Stimulated activated CD4-positive, alpha-beta T cell treated with anti-CD3 and anti-CD28 coated beads, Interleukin-15, amount 100 ng/mL, for 24 hours (primary cell): ENCODE measurements around the gene ASB4.

ENCODE experiments used
- DNase-seq: peaks from one replicate; pipeline ENCODE4 v3.0.0-alpha.2; 2020

The ASB4 gene

DNA sequence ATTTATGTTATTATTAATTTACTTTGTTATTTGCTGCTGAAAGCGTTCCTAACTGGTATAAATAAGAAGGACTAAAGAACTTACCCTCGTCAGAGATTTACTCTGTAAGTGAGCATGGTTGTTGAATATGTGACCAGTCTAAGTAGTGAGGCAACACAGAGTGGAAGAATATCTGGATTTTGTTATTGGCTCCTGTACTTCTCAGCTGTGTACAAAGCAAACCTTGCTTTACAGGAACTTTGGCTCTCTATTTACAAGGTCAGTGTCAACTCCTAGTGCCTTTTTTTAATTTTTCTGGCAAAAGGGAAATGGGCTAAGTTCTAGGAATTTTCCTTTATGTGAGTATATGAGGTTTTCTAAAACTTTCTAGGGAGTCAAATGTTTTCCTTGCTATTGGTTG lies 74.9 kb downstream of the ASB4 start:
- no peak for DNase-seq

DNA sequence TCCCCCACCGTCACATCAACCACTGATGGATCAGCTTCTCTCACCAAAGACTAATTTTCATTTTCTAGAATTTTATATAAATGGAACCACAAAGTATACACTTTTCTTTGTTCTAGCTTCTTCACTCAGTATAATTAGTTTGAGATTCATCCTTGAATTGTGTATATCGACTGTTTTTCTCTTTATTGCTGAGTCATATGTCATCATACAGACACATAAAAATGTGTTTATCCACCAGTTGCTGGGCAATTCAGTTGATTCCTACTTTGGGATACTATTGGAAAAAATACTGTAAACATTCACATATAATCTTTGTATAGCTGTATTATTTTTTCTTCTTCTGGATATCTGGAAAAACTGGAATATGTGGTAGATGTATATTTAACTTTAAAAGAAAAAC lies 84.0 kb downstream of the ASB4 start:
- DNase-seq: no peak

DNA sequence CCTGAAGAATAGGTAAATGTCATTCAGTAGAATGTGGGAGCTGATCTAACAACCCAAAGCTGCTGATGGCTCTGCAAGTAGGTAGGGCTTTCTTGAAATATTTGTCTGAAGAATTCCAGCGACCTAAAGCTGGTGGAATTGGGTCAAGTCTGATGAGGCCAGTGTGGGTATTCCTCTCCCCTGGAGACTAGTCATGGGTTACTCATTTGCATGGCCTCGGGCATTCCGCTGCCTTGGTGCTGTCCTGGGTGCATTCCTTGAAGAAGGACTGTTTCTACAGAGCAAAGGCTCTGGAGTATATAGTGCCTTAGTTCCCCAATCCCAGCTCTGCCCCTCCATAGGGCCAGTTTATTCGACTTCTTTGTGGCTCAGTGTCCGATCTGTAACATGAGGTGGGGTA lies 91.4 kb downstream of the ASB4 start:
- no peak for DNase-seq

DNA sequence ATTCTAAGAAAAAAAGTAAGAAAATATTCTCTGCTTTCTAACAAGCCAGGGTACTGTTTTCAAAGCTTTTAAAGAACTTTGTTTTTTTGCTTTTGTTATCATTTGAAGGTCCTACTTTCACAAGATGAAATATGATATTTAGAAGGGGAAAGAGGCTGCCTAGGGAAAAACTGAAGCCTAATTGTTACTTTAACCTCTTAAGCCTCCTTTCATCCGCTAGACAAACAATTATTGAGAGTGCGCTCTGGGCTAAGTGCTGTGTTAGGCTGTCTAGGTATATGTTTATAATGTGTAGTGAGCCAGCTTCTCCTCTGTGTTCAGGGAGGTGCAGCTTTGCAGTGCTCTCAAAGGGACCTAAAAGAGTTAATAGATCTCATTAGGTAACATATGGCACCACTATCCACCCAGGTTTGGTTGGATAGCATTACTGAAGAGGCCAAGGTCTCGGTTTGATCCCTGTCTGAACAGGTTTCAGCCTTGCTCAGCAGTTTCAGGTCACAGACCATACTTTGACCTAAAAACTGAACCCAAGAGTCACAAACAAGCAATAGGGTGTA lies 92.6 kb downstream of the ASB4 start:
- DNase-seq: no peak

DNA sequence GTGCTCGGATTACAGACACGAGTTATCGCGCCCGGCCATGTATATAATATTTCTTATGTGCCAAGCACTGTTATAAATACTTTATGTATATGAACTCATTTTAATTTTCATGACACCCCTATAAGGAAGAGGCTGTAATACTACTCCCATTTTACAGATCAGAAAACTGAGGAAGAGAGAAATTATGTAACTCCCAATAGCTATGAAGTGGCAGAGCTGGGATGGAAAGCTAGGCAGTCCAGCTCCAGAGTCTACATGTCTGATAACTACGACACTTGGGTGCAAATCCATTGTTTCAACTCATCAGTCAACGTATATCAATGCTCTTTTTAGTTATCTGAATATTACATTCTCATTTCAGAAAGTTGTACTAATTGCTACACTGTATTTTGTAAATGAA lies 93.6 kb downstream of the ASB4 start:
- no peak for DNase-seq

DNA sequence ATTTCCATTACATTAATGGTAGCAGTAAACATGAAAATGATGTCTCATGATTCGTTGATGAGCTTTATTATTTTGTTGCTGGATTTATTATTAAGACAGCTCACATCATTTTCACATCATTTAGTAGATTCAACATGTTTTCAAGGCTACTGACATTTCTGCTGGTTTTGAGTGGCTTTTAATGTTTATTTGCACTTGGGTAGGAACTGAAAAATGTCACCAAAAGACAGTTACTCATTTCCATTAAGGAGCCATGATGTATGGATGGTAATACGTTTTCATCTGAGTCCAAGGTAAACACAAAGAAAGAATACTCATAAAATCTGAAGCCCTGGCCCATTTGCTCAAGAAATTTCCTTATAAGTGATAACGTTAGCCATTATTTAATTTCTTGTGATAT lies 95.7 kb downstream of the ASB4 start:
- DNase-seq: no peak

DNA sequence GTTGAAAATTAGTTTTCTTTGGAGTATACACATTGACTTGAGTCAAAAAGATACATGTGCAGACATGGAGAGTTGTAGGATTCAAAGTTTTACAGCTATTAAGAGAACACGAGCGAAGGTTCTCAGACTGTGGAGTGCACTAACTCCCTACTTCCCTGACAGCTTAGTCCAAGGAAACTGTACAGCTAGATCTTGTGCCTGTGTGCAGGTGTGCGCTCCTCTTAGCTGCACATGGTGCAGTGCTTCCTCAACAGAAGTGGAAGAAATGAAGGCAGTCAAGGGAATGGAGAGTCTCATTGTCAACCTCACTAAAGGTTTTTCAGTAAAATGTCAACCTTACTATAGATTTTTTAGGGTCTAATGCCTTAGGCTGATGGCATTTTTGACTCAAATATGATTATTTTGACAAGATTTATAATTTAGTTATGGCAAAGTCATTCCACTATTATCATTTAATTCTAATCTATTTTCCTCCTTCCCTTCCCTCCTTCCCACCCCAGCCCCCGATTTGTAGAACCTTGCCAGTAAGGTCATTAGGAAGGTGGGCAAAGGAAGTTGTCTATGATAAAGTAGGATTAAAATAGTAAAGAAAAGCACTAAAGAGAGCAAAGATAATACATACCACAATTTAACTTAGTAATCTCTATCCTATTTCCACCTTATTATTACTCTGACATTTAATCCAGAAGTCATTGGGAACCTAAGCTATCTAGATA lies 97.0 kb downstream of the ASB4 start:
- no peak for DNase-seq

DNA sequence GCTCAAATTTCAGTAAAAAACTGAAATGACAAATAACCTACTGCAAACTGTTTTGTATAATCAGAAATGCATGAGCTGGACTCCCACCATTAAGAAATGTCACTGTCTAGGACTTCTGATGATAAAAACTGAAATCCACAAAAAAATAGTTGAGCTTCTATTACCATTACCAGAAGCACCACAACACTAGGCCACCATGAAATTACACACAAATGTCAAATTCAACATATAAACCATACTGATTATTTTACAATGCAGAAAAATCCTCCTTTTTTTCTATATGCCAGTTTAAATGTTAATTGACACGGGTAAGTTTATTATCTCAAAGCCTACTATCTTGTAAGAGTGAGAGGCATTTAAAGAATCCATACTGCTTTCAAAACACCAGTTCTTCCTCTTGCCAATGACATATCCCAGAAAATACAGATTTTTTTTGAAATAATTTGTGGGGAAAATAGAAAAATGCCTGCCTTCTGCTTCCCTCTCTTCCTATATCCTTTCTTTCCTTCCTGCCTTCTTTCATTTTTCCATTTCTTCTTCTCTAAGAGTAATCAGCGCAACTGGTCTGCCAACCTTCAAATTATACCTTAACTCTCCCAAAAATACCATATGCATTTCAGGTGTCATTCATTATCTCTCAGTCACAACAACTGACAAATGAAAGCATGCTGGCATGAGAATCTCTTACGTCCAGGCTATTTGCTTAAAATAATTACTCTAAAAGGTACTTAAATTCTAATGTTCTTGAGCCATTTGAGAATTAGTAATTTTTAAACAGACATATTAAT lies 98.3 kb downstream of the ASB4 start:
- DNase-seq: no peak

DNA sequence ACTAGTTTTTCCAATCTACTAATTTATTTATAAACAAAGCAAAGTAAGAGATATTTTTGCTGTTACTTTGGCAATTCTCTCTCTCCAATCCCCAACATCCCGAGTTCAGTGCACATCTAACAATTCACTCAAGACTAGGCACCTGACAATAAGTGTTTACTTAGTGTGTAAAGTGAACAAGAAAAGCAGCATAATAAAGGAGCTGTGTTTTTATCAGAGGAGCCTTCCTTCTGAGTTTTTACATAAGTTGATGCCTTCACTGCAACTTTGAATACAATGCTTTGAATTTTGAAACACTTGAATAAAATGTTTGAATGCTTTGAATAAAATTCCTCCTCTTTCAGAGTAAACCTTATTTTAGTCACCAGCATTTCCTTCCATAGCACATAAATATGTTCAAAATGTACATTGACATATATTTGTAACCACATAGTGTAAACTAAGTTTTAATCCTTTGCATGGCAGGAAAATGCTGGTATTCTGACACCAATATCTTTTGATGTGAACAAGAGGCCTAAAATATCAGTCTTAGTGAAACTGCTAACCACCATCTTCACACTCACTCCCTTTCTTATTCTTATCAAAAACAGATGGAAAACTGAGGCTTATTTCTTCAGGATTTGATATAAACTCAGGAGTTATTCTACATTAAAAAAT lies 99.2 kb downstream of the ASB4 start:
- DNase-seq: no peak

DNA sequence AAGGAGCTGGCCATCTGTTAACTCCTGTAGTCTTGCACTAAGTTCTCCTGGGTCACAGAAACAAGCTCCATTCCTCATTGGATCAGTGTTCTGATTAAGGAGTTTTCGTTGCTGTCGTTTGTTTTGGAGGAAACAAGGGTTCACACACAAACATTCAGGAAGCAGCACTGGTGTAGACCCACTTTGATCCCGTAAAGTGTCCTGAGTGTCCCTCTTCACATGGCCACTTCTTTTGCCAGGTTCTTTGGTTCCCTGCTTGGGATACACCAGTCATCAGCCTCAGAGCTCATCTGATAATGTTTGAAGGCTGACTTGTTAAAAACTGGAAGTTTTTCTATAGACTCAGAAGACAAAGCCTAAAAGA lies 99.7 kb downstream of the ASB4 start:
- DNase-seq: no peak

DNA sequence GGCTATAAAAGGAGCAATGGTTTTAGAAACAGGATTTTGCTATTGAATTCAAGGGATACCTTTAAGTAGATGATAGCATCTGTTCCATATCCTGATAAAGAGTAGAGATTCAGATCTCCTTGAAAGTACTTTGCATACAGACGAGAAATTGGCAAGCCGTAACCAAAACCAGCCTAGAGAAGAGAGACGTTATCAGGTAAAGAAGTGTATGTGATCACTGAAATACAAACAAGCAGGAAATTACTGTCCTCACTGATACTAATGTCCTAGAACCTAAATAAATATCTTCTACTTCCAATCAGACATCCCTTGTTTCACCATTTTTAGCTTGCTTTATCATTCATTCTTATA lies 101.2 kb downstream of the ASB4 start:
- DNase-seq: no peak

DNA sequence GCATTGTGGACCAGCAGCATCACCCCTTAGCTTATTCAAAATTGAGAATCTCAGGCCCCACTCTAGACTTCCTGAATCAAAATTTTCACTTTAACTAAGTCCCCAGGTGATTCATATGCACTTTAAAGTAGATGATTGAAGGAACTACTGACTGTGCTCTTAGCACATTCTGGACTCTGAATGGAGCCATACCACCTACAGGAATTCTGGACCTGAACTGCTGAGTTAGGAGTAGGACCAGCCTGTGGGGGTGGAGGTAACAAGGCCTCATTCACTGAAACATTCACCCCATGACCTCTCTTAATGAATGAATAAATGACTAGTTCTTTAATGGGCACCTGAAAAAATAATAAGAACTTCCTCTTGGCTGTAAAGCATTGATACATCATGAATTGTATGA lies 103.3 kb downstream of the ASB4 start:
- no peak for DNase-seq

DNA sequence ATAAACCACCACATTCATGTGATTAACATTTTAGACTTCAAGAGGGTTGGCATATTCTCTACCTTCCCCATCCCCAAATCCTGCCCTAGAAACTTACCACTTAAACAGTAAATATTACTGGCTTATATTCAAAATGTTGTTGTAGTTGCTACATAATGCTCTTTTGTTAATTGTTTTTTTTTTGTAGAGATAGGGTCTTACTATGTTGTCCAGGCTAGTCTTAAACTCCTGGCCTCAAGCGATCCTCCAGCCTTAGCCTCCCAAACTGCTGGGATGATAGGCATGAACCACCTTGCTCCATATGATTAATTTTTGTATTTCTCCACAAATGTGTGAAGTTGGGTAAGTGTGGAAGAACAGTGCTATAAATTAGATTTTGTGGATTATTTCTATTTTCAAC lies 104.0 kb downstream of the ASB4 start:
- no peak for DNase-seq
